Left lung (tissue), 10 donors: Measurements from ENCODE around the gene KIAA1210. TPM values are rescaled to one million over a fixed set of nuclear protein-coding genes. Genes with fewer than 3 reads are reported as not detected.

Experiments used
- ATAC-seq: fragments of 200-7000 bp; cut with Tn5 transposase; one replicate; pipeline ENCODE4 v1.9.1; 2020; ENCODE audit warnings: moderate library complexity
- DNase-seq, 4 donors: peaks; one replicate each; pipeline ENCODE4 v3.0.0-alpha.2; 2013 to 2020
- H3K27ac ChIP-seq, 2 donors: fragments of 200-600 bp; sonication (generic) in 1 of 2; one replicate each; pipeline versions ENCODE4 v1.5.0 to v1.8.0; 2020 to 2021
- H3K27me3 ChIP-seq, 2 donors: fragments of 200-600 bp; sonication (generic) in 1 of 2; one replicate each; pipeline versions ENCODE4 v1.5.0 to v1.8.0; 2020 to 2021
- H3K36me3 ChIP-seq, 2 donors: fragments of 200-600 bp; sonication (generic) in 1 of 2; one replicate each; pipeline versions ENCODE4 v1.5.0 to v1.8.0; 2020 to 2021
- H3K4me1 ChIP-seq, 2 donors: fragments of 200-600 bp; one replicate each; pipeline ENCODE4 v1.8.0; 2021
- H3K4me3 ChIP-seq, 2 donors: fragments of 200-600 bp; sonication (generic) in 1 of 2; one replicate each; pipeline versions ENCODE4 v1.5.0 to v1.8.0; 2020 to 2021; ENCODE audit warnings: mild to moderate bottlenecking in 1 of 2
- H3K9me3 ChIP-seq, 2 donors: fragments of 200-600 bp; sonication (generic) in 1 of 2; one replicate each; pipeline versions ENCODE4 v1.5.0 to v1.8.0; 2020 to 2021
- CTCF ChIP-seq, 2 donors: fragments of 200-600 bp; sonication (generic) in 1 of 2; IDR thresholded peaks; one replicate each; pipeline versions ENCODE4 v1.5.0 to v1.8.0; 2021; ENCODE audit warnings: antibody characterized with exemption in 2 of 2
- intact Hi-C, 2 donors: fragments of 100-400 bp; cut with DNase I; formaldehyde crosslinking; loops; one replicate each; pipeline versions ENCODE4 v1.11.2 to v1.14.2; 2022
- polyA plus RNA-seq, 6 donors: library from polyadenylated mRNA; unstranded; fragments of 120-200 nt; gene quantifications; one replicate each; pipeline ENCODE4 v1.2.1, GENCODE V29; 2013; ENCODE audit not compliant: insufficient read length in 6 of 6
- total RNA-seq, 2 donors: library from RNA; stranded (reverse); fragmentation: NEBNext Ultra II Directional; extraction: Animal tissue kit (Norgen Biotek cat#: 25700); gene quantifications; one replicate each; pipeline ENCODE4 v1.2.1, GENCODE V29; 2021
- donor health status: DM: no; HTN: yes; CAD: no.
- donor health status: DM: no; HTN: no; CAD: no.

KIAA1210 gene
- total and polyA plus RNA-seq, 8 donors: 0.06 to 1.8 (median 0.92) TPM; not detected in 1

GRCh38 chrX:119042996-119043395 is 84.6 kb downstream of the KIAA1210 start:
- Histone ChIP-seq H3K36me3 (no peaks in the 10 kb centered on the region), H3K9me3 (no peaks in the 10 kb centered on the region), H3K4me1 (peaks cover 0 to 8% of the 10 kb centered on the region in 2 donors), H3K27me3 (no peaks in the 10 kb centered on the region), H3K27ac (no peak overlapping the region), H3K4me3 (no peak overlapping the region)
- DNase-seq: no peak
- TF ChIP-seq CTCF (IDR thresholded peaks at IDR 0.05): no peak
- no peak for ATAC-seq
- intact Hi-C loops: no loop called here

- TF ChIP-seq CTCF (IDR thresholded peaks at IDR 0.05): no peak
- intact Hi-C loops: no loop called here
- ATAC-seq (no peak), DNase-seq (no peak)
- Histone ChIP-seq H3K4me1 (peaks cover 0 to 8% of the 10 kb centered on the region in 2 donors), H3K4me3 (no peak overlapping the region), H3K27me3 (no peaks in the 10 kb centered on the region), H3K27ac (peak overlapping the region in 1 of 2 donors; percentile 10), H3K36me3 (no peaks in the 10 kb centered on the region), H3K9me3 (no peaks in the 10 kb centered on the region)
Observed at GRCh38 chrX:119042040-119042439, 85.6 kb downstream of the KIAA1210 start.

GRCh38 chrX:119041175-119041574 is 86.4 kb downstream of the KIAA1210 start:
- H3K36me3 ChIP-seq: no peaks in the 10 kb centered on the region
- peaks cover 0 to 8% of the 10 kb centered on the region in 2 donors for H3K4me1 ChIP-seq
- no peak overlapping the region for H3K4me3 ChIP-seq
- H3K27me3 ChIP-seq: no peaks in the 10 kb centered on the region
- peak in 2 of 4 donors; percentile 10 to 63 for DNase-seq
- intact Hi-C loops: no loop called here
- TF ChIP-seq CTCF (IDR thresholded peaks at IDR 0.05): no peak
- ATAC-seq: peak; percentile 91
- no peaks in the 10 kb centered on the region for H3K9me3 ChIP-seq
- peak overlapping the region in 1 of 2 donors; percentile 10 for H3K27ac ChIP-seq

GRCh38 chrX:119040432-119040831 is 87.2 kb downstream of the KIAA1210 start:
- H3K27ac ChIP-seq: no peak overlapping the region
- no peak for DNase-seq
- H3K27me3 ChIP-seq: no peaks in the 10 kb centered on the region
- no peaks in the 10 kb centered on the region for H3K9me3 ChIP-seq
- no peak for ATAC-seq
- peaks cover 0 to 8% of the 10 kb centered on the region in 2 donors for H3K4me1 ChIP-seq
- H3K36me3 ChIP-seq: no peaks in the 10 kb centered on the region
- no peak for TF ChIP-seq CTCF (IDR thresholded peaks at IDR 0.05)
- H3K4me3 ChIP-seq: no peak overlapping the region
- intact Hi-C loops: no loop called here

- Histone ChIP-seq H3K4me3 (no peak overlapping the region), H3K4me1 (peaks cover 0 to 8% of the 10 kb centered on the region in 2 donors), H3K36me3 (no peaks in the 10 kb centered on the region), H3K27ac (no peak overlapping the region), H3K27me3 (no peaks in the 10 kb centered on the region), H3K9me3 (no peaks in the 10 kb centered on the region)
- intact Hi-C loops: no loop called here
- ATAC-seq (peak; percentile 62), DNase-seq (peak in 1 of 4 donors; percentile 18)
- no peak for TF ChIP-seq CTCF (IDR thresholded peaks at IDR 0.05)
Observed at GRCh38 chrX:119036107-119037029, 91.2 kb downstream of the KIAA1210 start.
